GM12878 (cell line): ENCODE data around the gene TMCO6. TPM values are rescaled to one million over a fixed set of nuclear protein-coding genes. Genes with fewer than 3 reads are reported as not detected.

Experiments
- ATAC-seq: fragments of 200-7000 bp; cut with Tn5 transposase; 3 replicates; pipeline ENCODE4 v1.9.1; 2020; ENCODE audit warnings: mild to moderate bottlenecking, moderate library complexity
- BruUV-seq: library from RNA; stranded (reverse); fragments of 400-500 nt; replicated peaks from 2 replicates; lab custom pipeline; 2021; lab: Mats Ljungman, UMichigan
- CTCF ChIA-PET: fragments of 300-600 bp; sonication (Branson Sonifier 250); formaldehyde crosslinking; extraction: SDS; loops from one replicate; lab custom pipeline; 2021; ENCODE audit warnings: inconsistent platforms; lab: Yijun Ruan, JAX
- POLR2A ChIA-PET: fragments of 350-600 bp; formaldehyde crosslinking; extraction: SDS; loops from one replicate; lab custom pipeline; 2021; ENCODE audit warnings: inconsistent platforms; lab: Charles Lee
- RAD21 ChIA-PET: fragments of 300-600 bp; sonication (Branson Sonifier 250); formaldehyde crosslinking; loops from one replicate; lab custom pipeline; 2023; ENCODE audit warnings: antibody characterized with exemption; ENCODE audit not compliant: unreplicated experiment; lab: Charles Lee
- SMC1A ChIA-PET: fragments of 300-600 bp; sonication (Branson Sonifier 250); formaldehyde crosslinking; loops from one replicate; lab custom pipeline; 2023; ENCODE audit not compliant: unreplicated experiment, uncharacterized antibody; lab: Charles Lee
- DNase-seq: peaks from one replicate; pipeline ENCODE4 v3.0.0-alpha.2; 2011; ENCODE audit warnings: low read depth, low spot score
- FAIRE-seq: peaks from 3 replicates; lab custom pipeline; 2011; peaks lifted over from hg19 to GRCh38; lab: Jason Lieb, UNC
- H2AFZ ChIP-seq: 2 replicates; pipeline ENCODE4 v1.6.0; 2011; ENCODE audit warnings: low read depth, low read length, control low read depth; ENCODE audit not compliant: control insufficient read depth
- H3K27ac ChIP-seq: 2 replicates; pipeline ENCODE4 v1.5.1; 2011; ENCODE audit warnings: control low read depth; ENCODE audit not compliant: control insufficient read depth, insufficient read depth
- H3K27me3 ChIP-seq, 2 experiments: replicated peaks in 1 of 2; 2 replicates each; pipeline versions ENCODE4 v1.6.0 to v1.6.1; 2011; ENCODE audit warnings: low read length in 1 of 2; ENCODE audit not compliant: control insufficient read depth in 2 of 2, insufficient read depth in 2 of 2
- H3K36me3 ChIP-seq, 2 experiments: 2 replicates each; pipeline ENCODE4 v1.5.1; 2011; ENCODE audit warnings: low read length in 1 of 2; ENCODE audit not compliant: control insufficient read depth in 2 of 2, insufficient read depth in 2 of 2
- H3K4me1 ChIP-seq: 2 replicates; pipeline ENCODE4 v1.6.1; 2011; ENCODE audit warnings: mild to moderate bottlenecking, low read length, moderate library complexity, mixed read lengths; ENCODE audit not compliant: control insufficient read depth, insufficient read depth
- H3K4me2 ChIP-seq: 2 replicates; pipeline ENCODE4 v1.6.0; 2011; ENCODE audit warnings: control low read depth; ENCODE audit not compliant: control insufficient read depth, insufficient read depth
- H3K4me3 ChIP-seq: fragments of 200-600 bp; sonication (generic); 2 replicates; pipeline ENCODE4 v1.5.1; 2016
- H3K79me2 ChIP-seq: 2 replicates; pipeline ENCODE4 v1.6.0; 2011; ENCODE audit warnings: low read length; ENCODE audit not compliant: control insufficient read depth, insufficient read depth
- H3K9ac ChIP-seq: 2 replicates; pipeline ENCODE4 v1.8.0; 2011; ENCODE audit warnings: low read length, control low read depth, mixed read lengths; ENCODE audit not compliant: control insufficient read depth, insufficient read depth
- H3K9me3 ChIP-seq: replicated peaks from 3 replicates; pipeline ENCODE4 v1.5.1; 2011; ENCODE audit warnings: mild to moderate bottlenecking, low read length; ENCODE audit not compliant: control insufficient read depth, insufficient read depth
- H4K20me1 ChIP-seq: 2 replicates; pipeline ENCODE4 v1.6.0; 2011; ENCODE audit not compliant: control insufficient read depth, insufficient read depth
- BACH1 ChIP-seq: fragments of 450-650 bp; IDR thresholded peaks from 2 replicates; pipeline ENCODE4 v1.6.1; 2017; ENCODE audit warnings: mild to moderate bottlenecking, borderline replicate concordance
- BCLAF1 ChIP-seq: fragments of 450-650 bp; IDR thresholded peaks from 2 replicates; pipeline ENCODE4 v1.6.1; 2017; ENCODE audit warnings: antibody characterized with exemption, mild to moderate bottlenecking, moderate library complexity
- CREB1 ChIP-seq: IDR thresholded peaks from 2 replicates; pipeline ENCODE4 v1.6.1; 2012; ENCODE audit warnings: low read depth, mild to moderate bottlenecking, inconsistent platforms
- EP300 ChIP-seq, 2 experiments: fragments of 150-350 bp in 1 of 2; IDR thresholded peaks; 2 replicates each; pipeline ENCODE4 v1.6.1; 2011 to 2012; ENCODE audit warnings: low read depth in 2 of 2, low read length in 2 of 2, borderline replicate concordance in 1 of 2, improper control_type of control experiment in 1 of 2, inconsistent platforms in 1 of 2; ENCODE audit not compliant: control insufficient read depth in 1 of 2
- MLLT1 ChIP-seq: fragments of 450-650 bp; IDR thresholded peaks from 2 replicates; pipeline ENCODE4 v1.6.1; 2016; ENCODE audit warnings: mild to moderate bottlenecking
- MTA3 ChIP-seq: IDR thresholded peaks from 2 replicates; pipeline ENCODE4 v1.6.1; 2012; ENCODE audit warnings: low read length, inconsistent platforms, borderline replicate concordance
- RAD21 ChIP-seq: IDR thresholded peaks from 2 replicates; pipeline ENCODE4 v1.6.1; 2011; ENCODE audit warnings: mild to moderate bottlenecking, low read depth, low read length, moderate library complexity; ENCODE audit not compliant: insufficient read depth
- RAD51 ChIP-seq: fragments of 450-650 bp; IDR thresholded peaks from 2 replicates; pipeline ENCODE4 v1.6.1; 2016; ENCODE audit warnings: moderate library complexity, mild to moderate bottlenecking, inconsistent platforms
- ZBTB40 ChIP-seq: fragments of 450-650 bp; IDR thresholded peaks from 2 replicates; pipeline ENCODE4 v1.6.1; 2016; ENCODE audit warnings: mild to moderate bottlenecking, moderate library complexity, borderline replicate concordance
- ZNF592 ChIP-seq: fragments of 450-650 bp; IDR thresholded peaks from 2 replicates; pipeline ENCODE4 v1.6.1; 2017; ENCODE audit warnings: mild to moderate bottlenecking, moderate library complexity
- WGBS: methylation state at CpG from one replicate; pipeline ENCODE4 v1.1.6; 2016; ENCODE audit warnings: low lambda C conversion rate; ENCODE audit not compliant: insufficient replicate concordance, insufficient coverage; ENCODE audit errors: missing lambda C conversion rate; 5-methylcytosine and 5-hydroxymethylcytosine counted together
- in situ Hi-C: fragments of 300-500 bp; cut with MboI; formaldehyde crosslinking; loops from 9 replicates; pipeline ENCODE4 v1.14.3; 2018; ENCODE audit warnings: mixed read lengths
- intact Hi-C: fragments of 100-400 bp; cut with micrococcal nuclease; formaldehyde crosslinking; loops from one replicate; pipeline ENCODE4 v1.14.2; 2022; ENCODE audit not compliant: unreplicated experiment
- polyA plus RNA-seq, 11 experiments: library from polyadenylated mRNA; depleted of rRNA in 4 of 11; unstranded in 6 of 11; stranded (reverse) in 5 of 11; fragments of >200 nt; fragmentation: Nextera tagmentation in 4 of 11; fragmentation: Illumina TruSeq in 1 of 11; extraction: Ambion mirVana in 4 of 11; extraction: Trizol in 1 of 11; gene quantifications; 1 replicate in 1 of 11; 2 replicates in 10 of 11; pipeline versions ENCODE4 v1.2.1 to v1.2.3, GENCODE V29; 2011 to 2016; ENCODE audit warnings: inconsistent platforms in 2 of 11, missing spikeins in 2 of 11, low read depth in 1 of 11
- total RNA-seq, 4 experiments: library from RNA; depleted of rRNA in 3 of 4; stranded (reverse); fragments of >200 nt in 3 of 4; fragmentation: Illumina TruSeq in 1 of 4; extraction: Trizol in 1 of 4; gene quantifications; 2 replicates each; pipeline versions ENCODE4 v1.2.1 to v1.2.3, GENCODE V29; 2013 to 2021

Gene TMCO6
- total and polyA plus RNA-seq, 10 of the 15 experiments (the other 5 are each of a cell fraction or from before 2014, with no cell fraction given), result 4.1 to 21.6 (median 11.7) TPM

GRCh38 chr5:140664030-140664358 lies 24.7 kb downstream of the TMCO6 start:
- no TSS peak for BruUV-seq
- CTCF ChIA-PET, result interaction anchor here (0.9 to 2.1 kb wide), 2 partner anchors 11 to 312 kb away, joined by 3 to 5 read pairs; no protein-coding TSS in a partner anchor
- peaks cover 31% of the 10 kb centered on the region for H3K79me2 ChIP-seq
- H3K9ac ChIP-seq, result peak overlapping the region; percentile 82
- in situ Hi-C loops, result no loop called here
- RAD21 ChIA-PET, result no interaction called here
- FAIRE-seq (no peak), DNase-seq (no peak), ATAC-seq (no peak)
- no peaks in the 10 kb centered on the region for H4K20me1 ChIP-seq
- H3K4me1 ChIP-seq, result no peaks in the 10 kb centered on the region
- H3K4me2 ChIP-seq, result peak overlapping the region; percentile 52
- peak overlapping the region; percentile 96 for H3K4me3 ChIP-seq
- peak overlapping the region; percentile 85 for H3K27ac ChIP-seq
- peaks cover 17% of the 10 kb centered on the region in 2 experiments for H3K36me3 ChIP-seq
- H3K27me3 ChIP-seq, result no peaks in the 10 kb centered on the region
- POLR2A ChIA-PET, result interaction anchor here (0.6 to 2.3 kb wide), 4 partner anchors 17 to 263 kb away, joined by 3 to 12 read pairs (median 4); partner anchors contain the start of genes HARS1, HARS2 and NDUFA2
- H3K9me3 ChIP-seq, result no peaks in the 10 kb centered on the region
- no peak overlapping the region for H2AFZ ChIP-seq
- TF ChIP-seq RAD21 (no peak), CREB1 (no peak), MTA3 (0 out of 2 replicates have a peak, but pooled peaks have one; percentile 24), BACH1 (no peak), MLLT1 (0 out of 2 replicates have a peak, but pooled peaks have one; percentile 11), BCLAF1 (no peak), ZNF592 (no peak), RAD51 (no peak), ZBTB40 (no peak), EP300 (IDR thresholded peaks at IDR 0.05; ENCODE audit: borderline replicate concordance in 1 of 2, control insufficient read depth in 1 of 2, low read depth in 2 of 2, low read length in 2 of 2) (no peak)
- TF ChIP-seq, all 136 proteins: peak for 2
- SMC1A ChIA-PET, result interaction anchor here (1.3 to 2.8 kb wide), 2 partner anchors 8 to 16 kb away, joined by 4 to 12 read pairs; partner anchors contain the start of genes IK and NDUFA2
- intact Hi-C loops, result loop anchor here (1.0 to 2.0 kb wide), 2 partner anchors 55 to 100 kb away; partner anchors contain the start of genes APBB3 and SLC35A4
- 57% methylated on average over 18 of the region's 18 CpGs for WGBS
